HL-60 (cell line): ENCODE results near the gene TMBIM6.

Experiments
- GABPA ChIP-seq: IDR thresholded peaks from 2 replicates; pipeline ENCODE4 v1.6.1; 2012; ENCODE audit warnings: low read depth
- POLR2AphosphoS5 ChIP-seq: IDR thresholded peaks from 2 replicates; pipeline ENCODE4 v1.6.1; 2012; ENCODE audit warnings: low read depth
- TF ChIP-seq, protein P1 (sequence below): IDR thresholded peaks from one replicate; pipeline ENCODE4 v1.5.1; 2011; ENCODE audit warnings: low read length, control low read depth, inconsistent platforms; ENCODE audit not compliant: insufficient read depth
- TF ChIP-seq, protein P2 (sequence below): IDR thresholded peaks from 2 replicates; pipeline ENCODE4 v1.6.1; 2012; ENCODE audit warnings: low read depth; ENCODE audit not compliant: insufficient replicate concordance

DNA sequence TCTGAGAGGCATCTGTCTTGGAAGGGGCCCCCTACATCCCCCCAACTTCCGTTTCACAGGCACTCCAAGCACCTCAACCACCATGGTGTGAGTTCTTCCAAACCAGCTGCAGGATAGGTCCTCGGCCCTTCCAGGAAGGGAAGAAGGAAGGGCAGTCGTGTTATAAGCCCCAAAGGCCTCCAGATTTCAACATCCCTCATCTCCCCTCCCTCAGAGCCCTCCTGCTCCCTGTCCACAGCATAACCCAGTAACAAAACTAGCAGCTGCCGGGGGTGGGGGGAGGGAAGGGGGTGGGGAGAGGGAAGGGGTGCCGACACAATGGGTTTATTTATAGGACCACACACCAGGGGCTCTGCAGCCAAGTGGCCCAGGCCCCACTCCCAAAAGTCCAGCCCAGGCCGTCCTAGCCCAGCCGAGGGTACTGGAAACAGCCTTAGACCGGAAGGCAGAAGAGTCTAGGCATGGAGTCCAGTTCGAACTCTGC, 68.6 kb downstream of the TMBIM6 start:
- TF ChIP-seq, protein P1, sequence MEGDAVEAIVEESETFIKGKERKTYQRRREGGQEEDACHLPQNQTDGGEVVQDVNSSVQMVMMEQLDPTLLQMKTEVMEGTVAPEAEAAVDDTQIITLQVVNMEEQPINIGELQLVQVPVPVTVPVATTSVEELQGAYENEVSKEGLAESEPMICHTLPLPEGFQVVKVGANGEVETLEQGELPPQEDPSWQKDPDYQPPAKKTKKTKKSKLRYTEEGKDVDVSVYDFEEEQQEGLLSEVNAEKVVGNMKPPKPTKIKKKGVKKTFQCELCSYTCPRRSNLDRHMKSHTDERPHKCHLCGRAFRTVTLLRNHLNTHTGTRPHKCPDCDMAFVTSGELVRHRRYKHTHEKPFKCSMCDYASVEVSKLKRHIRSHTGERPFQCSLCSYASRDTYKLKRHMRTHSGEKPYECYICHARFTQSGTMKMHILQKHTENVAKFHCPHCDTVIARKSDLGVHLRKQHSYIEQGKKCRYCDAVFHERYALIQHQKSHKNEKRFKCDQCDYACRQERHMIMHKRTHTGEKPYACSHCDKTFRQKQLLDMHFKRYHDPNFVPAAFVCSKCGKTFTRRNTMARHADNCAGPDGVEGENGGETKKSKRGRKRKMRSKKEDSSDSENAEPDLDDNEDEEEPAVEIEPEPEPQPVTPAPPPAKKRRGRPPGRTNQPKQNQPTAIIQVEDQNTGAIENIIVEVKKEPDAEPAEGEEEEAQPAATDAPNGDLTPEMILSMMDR, result no peak
- TF ChIP-seq, protein P2, sequence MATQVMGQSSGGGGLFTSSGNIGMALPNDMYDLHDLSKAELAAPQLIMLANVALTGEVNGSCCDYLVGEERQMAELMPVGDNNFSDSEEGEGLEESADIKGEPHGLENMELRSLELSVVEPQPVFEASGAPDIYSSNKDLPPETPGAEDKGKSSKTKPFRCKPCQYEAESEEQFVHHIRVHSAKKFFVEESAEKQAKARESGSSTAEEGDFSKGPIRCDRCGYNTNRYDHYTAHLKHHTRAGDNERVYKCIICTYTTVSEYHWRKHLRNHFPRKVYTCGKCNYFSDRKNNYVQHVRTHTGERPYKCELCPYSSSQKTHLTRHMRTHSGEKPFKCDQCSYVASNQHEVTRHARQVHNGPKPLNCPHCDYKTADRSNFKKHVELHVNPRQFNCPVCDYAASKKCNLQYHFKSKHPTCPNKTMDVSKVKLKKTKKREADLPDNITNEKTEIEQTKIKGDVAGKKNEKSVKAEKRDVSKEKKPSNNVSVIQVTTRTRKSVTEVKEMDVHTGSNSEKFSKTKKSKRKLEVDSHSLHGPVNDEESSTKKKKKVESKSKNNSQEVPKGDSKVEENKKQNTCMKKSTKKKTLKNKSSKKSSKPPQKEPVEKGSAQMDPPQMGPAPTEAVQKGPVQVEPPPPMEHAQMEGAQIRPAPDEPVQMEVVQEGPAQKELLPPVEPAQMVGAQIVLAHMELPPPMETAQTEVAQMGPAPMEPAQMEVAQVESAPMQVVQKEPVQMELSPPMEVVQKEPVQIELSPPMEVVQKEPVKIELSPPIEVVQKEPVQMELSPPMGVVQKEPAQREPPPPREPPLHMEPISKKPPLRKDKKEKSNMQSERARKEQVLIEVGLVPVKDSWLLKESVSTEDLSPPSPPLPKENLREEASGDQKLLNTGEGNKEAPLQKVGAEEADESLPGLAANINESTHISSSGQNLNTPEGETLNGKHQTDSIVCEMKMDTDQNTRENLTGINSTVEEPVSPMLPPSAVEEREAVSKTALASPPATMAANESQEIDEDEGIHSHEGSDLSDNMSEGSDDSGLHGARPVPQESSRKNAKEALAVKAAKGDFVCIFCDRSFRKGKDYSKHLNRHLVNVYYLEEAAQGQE, result no peak
- no peak for TF ChIP-seq POLR2AphosphoS5
- TF ChIP-seq GABPA, result no peak
